Right ventricle myocardium superior (tissue), 1 donor: Measurements from ENCODE around the gene PRR16. TPM values are rescaled to one million over a fixed set of nuclear protein-coding genes. Genes with fewer than 3 reads are reported as not detected.
A peak's percentile ranks its signal among the peaks of the same experiment; 100 is the strongest.
"Not testable (repeated sequence)": the region's sequence is repeated elsewhere in the genome, so short reads cannot be mapped to it uniquely, and the experiment has no call there.

Experiments used
- ATAC-seq: fragments of 200-7000 bp; cut with Tn5 transposase; one replicate; pipeline ENCODE4 v1.9.1; 2020; ENCODE audit warnings: mild to moderate bottlenecking; ENCODE audit not compliant: poor library complexity
- DNase-seq: peaks from one replicate; pipeline ENCODE4 v3.0.0-alpha.2; 2020
- intact Hi-C: fragments of 100-400 bp; cut with DNase I; formaldehyde crosslinking; loops from one replicate; pipeline ENCODE4 v1.11.2; 2022
- long read RNA-seq: library from polyadenylated mRNA; unstranded; transcript quantifications from one replicate; pipeline ENCODE4 v2.0.0, GENCODE V29; 2021
- total RNA-seq: library from RNA; stranded (reverse); fragmentation: NEBNext Ultra II Directional; extraction: Animal tissue kit (Norgen Biotek cat#: 25700); gene quantifications from one replicate; pipeline ENCODE4 v1.2.1, GENCODE V29; 2021
- donor health status: DM: no; HTN: yes; CAD: no; lungs with severe emphysema.

Gene PRR16
- 14.2 TPM for total RNA-seq
- long read RNA-seq, partial matches to known transcripts: 3 of 6 reads
- long read RNA-seq, other reads (novel, unspliced or antisense): 3 of 6 reads

GRCh38 chr5:120463991-120464626 lies at the start of gene PRR16:
PRR16 (plus strand) TSS chr5:120464300.
- ATAC-seq (peak; percentile 94), DNase-seq (peak; percentile 72)
- intact Hi-C loops: loop anchor here (10.0 kb wide), 1 partner anchor 499 kb away; no protein-coding TSS in a partner anchor

DNA sequence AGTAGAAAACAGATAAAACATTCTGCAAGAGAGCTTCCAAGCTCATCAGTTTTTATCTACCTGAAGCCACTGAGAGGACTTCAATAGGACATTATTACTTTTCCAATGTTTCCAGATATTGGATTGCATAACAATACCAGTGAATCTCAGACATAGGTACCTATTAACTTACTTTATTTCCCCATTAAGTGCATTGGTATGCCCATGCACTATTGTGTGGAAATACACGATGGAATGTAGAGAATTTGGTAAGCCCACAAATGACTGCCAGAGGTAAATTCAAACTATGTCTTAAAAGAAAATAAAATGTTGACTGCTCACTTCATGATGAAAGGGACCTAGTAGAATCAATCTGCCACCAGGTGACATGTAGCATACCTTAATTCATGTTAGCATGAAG lies 48.1 kb upstream of the PRR16 start:
- no peak for DNase-seq
- intact Hi-C loops: no loop called here
- ATAC-seq: no peak

GRCh38 chr5:120419127-120419526 lies 45.0 kb upstream of the PRR16 start:
- intact Hi-C loops: no loop called here
- DNase-seq (no peak), ATAC-seq (no peak)

DNA sequence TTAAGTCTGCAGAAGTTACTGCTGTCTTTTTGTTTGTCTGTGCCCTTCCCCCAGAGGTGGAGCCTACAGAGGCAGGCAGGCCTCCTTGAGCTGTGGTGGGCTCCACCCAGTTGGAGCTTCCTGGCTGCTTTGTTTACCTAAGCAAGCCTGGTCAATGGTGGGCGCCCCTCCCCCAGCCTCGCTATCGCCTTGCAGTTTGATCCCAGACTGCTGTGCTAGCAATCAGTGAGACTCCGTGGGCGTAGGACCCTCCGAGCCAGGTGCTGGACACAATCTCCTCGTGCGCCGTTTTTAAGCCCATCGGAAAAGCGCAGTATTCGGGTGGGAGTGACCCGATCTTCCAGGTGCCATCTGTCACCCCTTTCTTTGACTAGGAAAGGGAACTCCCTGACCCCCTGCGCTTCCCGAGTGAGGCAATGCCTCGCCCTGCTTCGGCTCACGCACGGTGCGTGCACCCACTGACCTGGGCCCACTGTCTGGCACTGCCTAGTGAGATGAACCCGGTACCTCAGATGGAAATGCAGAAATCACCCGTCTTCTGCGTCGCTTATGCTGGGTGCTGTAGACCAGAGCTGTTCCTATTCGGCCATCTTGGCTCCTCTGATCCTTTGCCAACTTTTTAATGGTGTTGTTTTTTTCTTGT lies 37.3 kb upstream of the PRR16 start:
- DNase-seq, intact Hi-C loops, ATAC-seq: not testable (repeated sequence)

DNA sequence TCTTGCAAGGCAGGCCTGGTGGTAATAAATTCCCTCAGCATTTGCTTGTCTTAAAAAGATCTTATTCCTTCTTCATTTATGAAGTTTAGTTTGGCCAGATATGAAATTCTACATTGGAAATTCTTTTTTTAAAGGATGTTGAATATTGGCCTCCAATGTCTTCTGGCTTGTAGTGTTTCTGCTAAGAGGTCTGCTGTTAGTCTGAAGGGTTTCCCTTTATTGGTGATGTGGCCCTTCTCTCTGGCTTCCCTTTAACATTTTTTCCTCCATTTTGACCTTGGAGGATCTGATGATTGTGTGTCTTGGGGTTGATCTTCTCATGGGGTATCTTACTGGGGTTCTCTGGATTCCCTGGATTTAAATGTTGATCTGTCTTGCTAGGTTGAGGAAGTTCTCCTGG lies 33.5 kb upstream of the PRR16 start:
- ATAC-seq (no peak), DNase-seq (no peak)
- intact Hi-C loops: no loop called here

- DNase-seq (no peak), ATAC-seq (no peak)
- intact Hi-C loops: no loop called here
Observed at GRCh38 chr5:120432861-120433260, 31.2 kb upstream of the PRR16 start.

GRCh38 chr5:120435129-120435528 lies 29.0 kb upstream of the PRR16 start:
- peak; percentile 79 for ATAC-seq
- intact Hi-C loops: no loop called here
- DNase-seq: no peak

DNA sequence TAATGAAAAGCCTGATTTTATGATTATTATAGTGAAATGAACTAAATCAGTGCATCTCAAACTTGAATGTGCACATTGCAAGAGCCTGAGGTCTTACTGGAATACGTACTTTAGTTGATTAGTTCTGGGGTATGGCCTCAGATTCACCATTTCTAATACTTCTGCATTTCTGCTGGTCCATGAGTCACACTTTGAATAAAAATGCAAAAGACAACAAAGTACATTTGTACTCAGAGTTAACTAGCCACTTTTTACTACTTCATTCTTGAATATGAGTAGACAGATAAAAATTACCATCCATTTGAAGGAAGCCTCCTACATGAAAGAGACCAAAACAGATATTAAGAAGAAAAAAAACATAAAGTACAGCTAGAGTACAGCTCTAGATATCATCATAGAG lies 27.1 kb upstream of the PRR16 start:
- intact Hi-C loops: no loop called here
- DNase-seq (no peak), ATAC-seq (no peak)

GRCh38 chr5:120442694-120443093 lies 21.4 kb upstream of the PRR16 start:
- ATAC-seq: peak; percentile 92
- intact Hi-C loops: no loop called here
- no peak for DNase-seq

DNA sequence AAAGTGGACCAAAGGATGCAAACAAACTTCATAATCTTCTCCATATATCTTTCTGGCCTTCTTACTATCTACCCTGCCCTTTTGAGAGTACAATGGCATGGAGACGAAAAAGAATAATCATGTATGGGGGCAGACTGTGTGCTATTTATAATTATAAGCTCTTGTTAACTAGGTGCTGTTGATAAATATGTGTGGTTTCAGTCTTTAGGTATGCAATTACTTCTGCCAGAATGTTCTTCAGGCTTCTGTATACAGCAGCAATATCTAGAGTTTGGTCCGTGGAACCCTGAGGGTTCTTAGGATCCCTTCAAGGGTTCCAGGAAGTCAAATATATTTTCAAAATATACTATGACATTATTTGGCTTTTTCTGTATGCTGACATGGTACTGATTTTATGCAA lies 20.5 kb upstream of the PRR16 start:
- intact Hi-C loops: no loop called here
- DNase-seq (no peak), ATAC-seq (peak; percentile 26)

DNA sequence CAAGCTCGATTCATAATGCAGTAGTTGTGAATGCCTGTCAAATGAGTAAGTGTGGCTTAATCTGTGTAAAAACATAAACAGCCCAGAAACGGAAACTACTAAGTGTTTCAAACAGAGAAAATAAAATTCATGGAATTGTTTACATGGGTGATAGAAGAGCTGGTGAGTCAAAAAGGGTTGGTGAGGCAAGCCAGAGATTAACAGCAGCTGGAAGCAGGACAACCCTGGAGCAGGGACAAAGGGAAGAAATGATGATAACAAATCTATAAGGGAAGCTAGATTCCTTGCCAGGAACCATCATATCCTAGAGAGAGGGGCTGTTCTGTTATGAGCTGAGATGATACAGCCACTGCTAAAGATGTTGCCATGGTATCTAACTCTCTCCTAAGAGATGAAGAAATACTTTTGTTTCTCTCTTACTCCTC lies 18.0 kb upstream of the PRR16 start:
- no peak for DNase-seq
- ATAC-seq: peak; percentile 16

DNA sequence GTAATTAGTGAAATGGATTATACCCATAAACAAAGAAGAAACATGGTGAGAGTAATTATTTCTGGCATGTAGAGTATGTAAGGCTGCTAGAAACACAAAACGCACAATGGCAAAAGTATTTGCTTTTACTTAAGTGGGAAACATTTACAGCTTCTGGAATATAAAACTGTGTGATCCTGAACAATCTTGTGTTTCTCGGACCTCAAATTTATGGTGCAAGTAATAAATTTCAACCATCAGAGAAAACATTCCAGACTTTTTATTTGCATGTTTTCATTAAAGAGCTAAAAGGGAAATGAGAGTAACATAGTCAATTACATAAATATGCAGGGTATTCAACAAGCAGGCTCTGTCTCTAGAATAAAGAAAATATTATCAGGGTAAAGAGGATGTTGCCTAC lies 17.2 kb upstream of the PRR16 start:
- DNase-seq (no peak), ATAC-seq (no peak)
- intact Hi-C loops: no loop called here

More for the DNA sequence above, 18.0 kb upstream of the PRR16 start:
- intact Hi-C loops: no loop called here

DNA sequence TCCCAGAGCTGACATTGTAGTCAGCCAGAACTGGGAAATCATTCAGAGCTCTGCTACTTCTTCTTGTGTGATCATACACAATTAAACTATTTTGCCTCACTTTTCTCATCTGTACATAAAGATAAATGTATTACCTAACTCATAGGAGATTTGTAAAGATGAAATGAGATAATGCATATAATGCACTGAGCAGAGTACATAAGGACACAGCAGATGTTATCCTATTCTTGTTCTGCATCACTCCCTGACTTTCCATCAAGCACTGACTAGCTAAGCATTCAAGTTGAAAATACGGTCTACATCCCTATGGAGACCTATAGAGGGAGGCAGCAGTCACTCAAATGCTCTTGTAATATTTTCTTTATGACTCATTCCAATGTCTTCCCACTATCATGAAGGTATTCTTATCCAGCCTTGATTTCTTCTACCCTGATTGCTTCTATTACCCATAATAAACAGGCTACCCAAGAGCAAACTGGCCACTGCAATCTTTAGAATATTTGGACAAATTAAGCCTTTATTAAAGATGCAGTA lies 16.3 kb upstream of the PRR16 start:
- no peak for ATAC-seq
- no peak for DNase-seq
- intact Hi-C loops: no loop called here

DNA sequence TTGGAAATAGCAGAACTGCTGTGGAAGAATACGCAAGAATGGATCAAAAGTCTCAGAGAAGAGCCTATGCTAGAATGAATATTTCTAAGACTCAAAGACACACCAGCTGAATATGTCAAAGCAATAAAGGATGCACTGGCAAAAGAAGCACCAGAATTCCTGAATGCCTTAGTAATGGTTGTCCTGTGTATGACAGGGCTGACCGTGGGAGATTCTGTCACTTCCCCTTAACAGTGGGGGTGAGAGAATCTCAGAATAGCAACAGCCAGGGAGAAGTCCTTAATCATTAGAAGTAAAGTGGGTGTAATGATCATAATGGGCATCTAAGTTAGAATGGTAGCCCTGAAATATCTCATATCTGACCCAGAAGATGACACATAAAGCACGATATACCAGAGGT lies 14.6 kb upstream of the PRR16 start:
- DNase-seq (no peak), ATAC-seq (no peak)
- intact Hi-C loops: no loop called here

DNA sequence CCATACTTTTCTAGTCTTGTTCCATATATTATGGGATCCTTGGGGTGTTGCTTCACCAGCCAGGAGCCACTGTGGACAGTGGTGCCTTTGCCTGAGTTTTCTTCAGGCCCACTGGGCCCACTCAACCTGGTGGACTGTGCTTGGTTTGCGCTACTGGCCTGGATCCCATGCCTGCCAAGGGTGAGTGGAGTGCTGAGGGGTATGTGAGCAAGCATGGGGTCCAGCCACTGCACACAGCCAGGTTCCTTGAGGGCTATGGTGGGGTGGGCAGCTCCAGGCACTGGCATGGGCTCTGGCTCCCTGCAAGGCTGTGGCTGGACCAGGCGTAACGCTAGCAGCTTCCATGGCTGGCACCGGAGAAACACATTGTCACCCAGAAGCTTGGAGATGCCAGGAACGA lies 13.2 kb upstream of the PRR16 start:
- ATAC-seq (no peak), DNase-seq (no peak)
- intact Hi-C loops: loop anchor here (10.0 kb wide), 1 partner anchor 506 kb away; no protein-coding TSS in a partner anchor

GRCh38 chr5:120451445-120451844 lies 12.7 kb upstream of the PRR16 start:
- intact Hi-C loops: loop anchor here (10.0 kb wide), 1 partner anchor 507 kb away; no protein-coding TSS in a partner anchor
- ATAC-seq (no peak), DNase-seq (no peak)

- DNase-seq: no peak
- no peak for ATAC-seq
- intact Hi-C loops: loop anchor here (10.0 kb wide), 1 partner anchor 508 kb away; no protein-coding TSS in a partner anchor
Observed at GRCh38 chr5:120452471-120452870, 11.6 kb upstream of the PRR16 start.

GRCh38 chr5:120454094-120454798 lies 9.9 kb upstream of the PRR16 start:
- intact Hi-C loops: loop anchor here (10.0 kb wide), 1 partner anchor 509 kb away; no protein-coding TSS in a partner anchor

DNA sequence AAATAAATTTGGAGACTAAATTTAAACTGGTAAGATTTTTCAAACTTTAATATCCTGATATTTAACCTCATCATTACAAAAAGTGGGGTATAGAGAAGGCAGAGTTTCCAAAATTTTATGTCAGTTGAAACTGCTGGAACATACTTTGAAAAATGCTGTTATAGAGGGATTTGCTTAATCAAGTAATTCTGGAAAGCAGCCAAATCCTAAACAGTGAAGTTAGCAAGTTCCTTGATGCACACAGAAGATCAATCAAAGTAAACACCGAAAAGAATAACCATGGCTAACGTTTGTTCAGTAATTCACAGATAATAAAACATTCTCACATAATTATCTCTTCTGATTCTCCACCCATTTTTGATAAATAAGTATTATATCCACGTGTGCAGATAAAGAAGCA lies 8.1 kb upstream of the PRR16 start:
- intact Hi-C loops: loop anchor here (5.0 to 10.0 kb wide), 2 partner anchors 399 to 511 kb away; no protein-coding TSS in a partner anchor
- ATAC-seq (no peak), DNase-seq (no peak)

More at GRCh38 chr5:120454094-120454798, 9.9 kb upstream of the PRR16 start:
- DNase-seq (no peak), ATAC-seq (peak; percentile 88)
